KMS-11 (cell line): ENCODE measurements around the gene SNCAIP.
A peak's percentile ranks its signal among the peaks of the same experiment; 100 is the strongest.

Source experiments
- H2AFZ ChIP-seq: fragments of 200-600 bp; sonication (generic); 2 replicates; pipeline ENCODE4 v1.6.1; 2016; ENCODE audit warnings: antibody characterized with exemption, mixed run types, low read depth
- H3K27ac ChIP-seq: fragments of 200-600 bp; sonication (generic); 2 replicates; pipeline ENCODE4 v1.6.1; 2016; ENCODE audit warnings: mild to moderate bottlenecking, mixed run types
- H3K27me3 ChIP-seq: fragments of 200-600 bp; sonication (generic); 2 replicates; pipeline ENCODE4 v1.6.1; 2017; ENCODE audit warnings: mild to moderate bottlenecking, low read depth, mixed run types, moderate library complexity; ENCODE audit not compliant: insufficient read depth
- H3K36me3 ChIP-seq: fragments of 200-600 bp; sonication (generic); 2 replicates; pipeline ENCODE4 v1.6.1; 2017; ENCODE audit warnings: mild to moderate bottlenecking, mixed run types; ENCODE audit not compliant: insufficient read depth
- H3K4me1 ChIP-seq: fragments of 200-600 bp; sonication (generic); 2 replicates; pipeline ENCODE4 v1.6.1; 2016; ENCODE audit warnings: mild to moderate bottlenecking, low read depth, mixed run types; ENCODE audit not compliant: poor library complexity, severe bottlenecking
- H3K4me2 ChIP-seq: fragments of 200-600 bp; sonication (generic); 2 replicates; pipeline ENCODE4 v1.7.0; 2016; ENCODE audit warnings: mild to moderate bottlenecking, mixed run types
- H3K4me3 ChIP-seq: fragments of 200-600 bp; sonication (generic); IDR thresholded peaks from 2 replicates; pipeline ENCODE4 v1.6.1; 2017; ENCODE audit warnings: low read depth, low read length, mixed read lengths; ENCODE audit not compliant: insufficient read depth
- H3K79me2 ChIP-seq: fragments of 200-600 bp; sonication (generic); 2 replicates; pipeline ENCODE4 v1.6.1; 2016; ENCODE audit warnings: low read depth, mixed run types; ENCODE audit not compliant: insufficient read depth
- H3K9ac ChIP-seq: fragments of 200-600 bp; sonication (generic); 2 replicates; pipeline ENCODE4 v1.6.1; 2016; ENCODE audit warnings: mild to moderate bottlenecking, mixed run types
- H4K20me1 ChIP-seq: fragments of 200-600 bp; sonication (generic); 2 replicates; pipeline ENCODE4 v1.6.1; 2016; ENCODE audit warnings: mild to moderate bottlenecking, mixed run types; ENCODE audit not compliant: insufficient read depth
- CTCF ChIP-seq: fragments of 200-600 bp; sonication (generic); conservative IDR thresholded peaks from 2 replicates; pipeline ENCODE4 v1.6.1; 2017; ENCODE audit warnings: low read depth, mild to moderate bottlenecking, antibody characterized with exemption, low read length, moderate library complexity, mixed read lengths

The SNCAIP gene

GRCh38 chr5:122314036-122314435, 2.0 kb downstream of the SNCAIP start:
- no peaks in the 10 kb centered on the region for H3K27me3 ChIP-seq
- no peaks in the 10 kb centered on the region for H3K79me2 ChIP-seq

DNA sequence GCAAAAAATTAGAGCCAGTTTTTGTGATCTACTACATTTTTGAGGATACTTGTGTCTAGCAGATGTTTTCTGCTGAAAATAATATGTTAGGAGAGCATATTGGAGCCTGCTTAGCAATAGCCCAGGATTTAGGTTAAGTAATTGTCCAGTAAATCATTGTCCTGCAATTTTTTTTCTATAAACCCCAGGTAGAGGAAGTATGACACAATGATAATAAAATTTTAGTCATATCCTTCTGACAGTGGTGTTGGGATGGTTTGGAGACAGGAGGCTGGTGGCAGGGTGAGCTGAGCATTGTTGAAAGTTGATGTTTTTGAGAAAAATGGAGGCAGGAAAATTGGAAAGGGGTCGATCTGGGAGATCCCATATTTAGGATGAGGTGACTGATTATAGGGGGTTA, 3.5 kb downstream of the SNCAIP start:
- H3K9ac ChIP-seq: no peak overlapping the region
- no peak for TF ChIP-seq CTCF

More at GRCh38 chr5:122314036-122314435, 2.0 kb downstream of the SNCAIP start:
- H3K36me3 ChIP-seq: no peaks in the 10 kb centered on the region
- H4K20me1 ChIP-seq: no peaks in the 10 kb centered on the region
- no peak for TF ChIP-seq CTCF
- no peak overlapping the region for H3K4me3 ChIP-seq
- H3K27ac ChIP-seq: no peak overlapping the region
- no peak overlapping the region for H2AFZ ChIP-seq
- no peak overlapping the region for H3K9ac ChIP-seq
- H3K4me2 ChIP-seq: no peak overlapping the region
- H3K4me1 ChIP-seq: peaks cover 22% of the 10 kb centered on the region

DNA sequence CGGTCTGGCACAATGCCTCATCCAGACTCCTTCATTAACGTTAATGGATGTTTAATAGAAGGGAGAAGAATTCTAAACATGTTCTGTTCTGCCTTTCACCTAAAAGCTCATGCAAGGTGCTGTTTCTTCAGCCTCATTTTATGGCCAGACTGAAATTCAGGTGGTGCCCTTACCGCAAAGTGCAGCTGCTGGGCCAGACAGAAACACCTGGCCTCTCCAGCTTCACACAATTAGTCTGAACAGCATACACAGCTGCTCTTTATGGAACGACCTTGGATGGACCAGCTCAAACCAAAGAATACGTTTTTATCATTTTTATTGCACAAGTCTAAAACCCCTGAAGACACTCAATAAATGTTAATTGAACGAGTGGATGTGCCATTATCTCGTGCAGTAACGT, 4.6 kb downstream of the SNCAIP start:
- Histone ChIP-seq H3K4me2 (peak overlapping the region; percentile 21; the same call in 1 of the 2 replicates), H3K9ac (no peak overlapping the region), H3K4me1 (peaks cover 22% of the 10 kb centered on the region), H3K79me2 (no peaks in the 10 kb centered on the region), H3K27ac (no peak overlapping the region), H3K27me3 (no peaks in the 10 kb centered on the region), H4K20me1 (no peaks in the 10 kb centered on the region), H2AFZ (no peak overlapping the region), H3K36me3 (no peaks in the 10 kb centered on the region), H3K4me3 (no peak overlapping the region)
- no peak for TF ChIP-seq CTCF

More for the DNA sequence above, 3.5 kb downstream of the SNCAIP start:
- H2AFZ ChIP-seq: no peak overlapping the region
- H3K79me2 ChIP-seq: no peaks in the 10 kb centered on the region
- no peak overlapping the region for H3K4me2 ChIP-seq
- H3K4me3 ChIP-seq: no peak overlapping the region
- H3K4me1 ChIP-seq: peaks cover 22% of the 10 kb centered on the region
- H3K27ac ChIP-seq: no peak overlapping the region
- no peaks in the 10 kb centered on the region for H4K20me1 ChIP-seq
- no peaks in the 10 kb centered on the region for H3K36me3 ChIP-seq
- no peaks in the 10 kb centered on the region for H3K27me3 ChIP-seq

DNA sequence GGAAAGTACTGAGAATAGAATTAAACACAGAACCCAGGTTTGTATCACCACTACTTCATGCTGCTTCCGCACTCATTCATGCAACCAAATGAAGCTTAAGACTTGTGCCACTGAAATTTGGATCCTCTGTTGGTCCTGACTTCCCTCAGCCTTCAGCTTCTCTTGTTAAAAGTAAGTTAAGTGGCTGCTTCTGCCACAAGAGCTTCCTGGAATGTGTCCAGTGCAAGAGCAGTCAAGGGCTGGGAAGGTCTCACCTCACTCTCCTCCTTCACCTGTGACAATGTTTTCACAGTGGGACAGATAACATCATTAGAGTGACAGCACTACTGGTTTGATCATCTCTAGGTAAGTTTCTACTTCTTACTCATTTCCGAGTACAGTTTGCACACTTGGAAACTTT, 7.9 kb downstream of the SNCAIP start:
- no peak overlapping the region for H2AFZ ChIP-seq
- TF ChIP-seq CTCF: no peak
- H3K27me3 ChIP-seq: no peaks in the 10 kb centered on the region
- no peak overlapping the region for H3K4me2 ChIP-seq
- no peaks in the 10 kb centered on the region for H4K20me1 ChIP-seq
- H3K4me3 ChIP-seq: no peak overlapping the region
- no peak overlapping the region for H3K27ac ChIP-seq
- H3K9ac ChIP-seq: no peak overlapping the region
- no peaks in the 10 kb centered on the region for H3K36me3 ChIP-seq
- no peaks in the 10 kb centered on the region for H3K79me2 ChIP-seq
- peaks cover 11% of the 10 kb centered on the region for H3K4me1 ChIP-seq
